NCI-H2196 treated with DMSO at 0.1 percent for 48 hours (cell line): Measurements from ENCODE around the gene STK24.

Experiments
- DNase-seq: peaks from one replicate; lab custom pipeline; 2025; ENCODE audit not compliant: unreplicated experiment; lab: John Stamatoyannopoulos, UW

STK24 gene

GRCh38 chr13:98556968-98557631 lies 19.8 kb downstream of the STK24 start:
- no peak for DNase-seq

- DNase-seq, result no peak
Observed at GRCh38 chr13:98556142-98556816, 20.6 kb downstream of the STK24 start.

GRCh38 chr13:98549728-98550317 lies 27.1 kb downstream of the STK24 start:
- DNase-seq, result no peak

GRCh38 chr13:98549006-98549727 lies 27.7 kb downstream of the STK24 start:
- DNase-seq, result no peak

GRCh38 chr13:98548230-98548629 lies 28.7 kb downstream of the STK24 start:
- no peak for DNase-seq

GRCh38 chr13:98547455-98547854 lies 29.5 kb downstream of the STK24 start:
- no peak for DNase-seq

GRCh38 chr13:98546402-98546801 lies 30.5 kb downstream of the STK24 start:
- no peak for DNase-seq

- DNase-seq, result no peak
Observed at GRCh38 chr13:98544104-98544710, 32.7 kb downstream of the STK24 start.

- DNase-seq, result no peak
Observed at GRCh38 chr13:98543378-98544103, 33.4 kb downstream of the STK24 start.

- no peak for DNase-seq
Observed at GRCh38 chr13:98542568-98543377, 34.1 kb downstream of the STK24 start.

- DNase-seq, result no peak
Observed at GRCh38 chr13:98541701-98542203, 35.2 kb downstream of the STK24 start.

GRCh38 chr13:98541191-98541590 lies 35.7 kb downstream of the STK24 start:
- no peak for DNase-seq

GRCh38 chr13:98540476-98540875 lies 36.4 kb downstream of the STK24 start:
- DNase-seq, result no peak

- DNase-seq, result no peak
Observed at GRCh38 chr13:98539666-98540065, 37.2 kb downstream of the STK24 start.

GRCh38 chr13:98538876-98539275 lies 38.0 kb downstream of the STK24 start:
- DNase-seq, result no peak

GRCh38 chr13:98537740-98538139 lies 39.2 kb downstream of the STK24 start:
- DNase-seq, result no peak

GRCh38 chr13:98537306-98537705 lies 39.6 kb downstream of the STK24 start:
- DNase-seq, result no peak

GRCh38 chr13:98536729-98537128 lies 40.2 kb downstream of the STK24 start:
- no peak for DNase-seq

- no peak for DNase-seq
Observed at GRCh38 chr13:98535501-98536354, 41.2 kb downstream of the STK24 start.
